OCI-LY7 (cell line): ENCODE measurements around the gene PSEN1.

Experiments used
- EZH2phosphoT487 ChIP-seq: fragments of 200-600 bp; sonication (generic); IDR thresholded peaks from 2 replicates; pipeline ENCODE4 v1.6.1; 2018; ENCODE audit warnings: low read depth, borderline replicate concordance, mild to moderate bottlenecking, mixed run types, antibody characterized with exemption, low read length, moderate library complexity, mixed read lengths
- TF ChIP-seq, protein P1 (sequence below): fragments of 200-600 bp; sonication (generic); conservative IDR thresholded peaks from 2 replicates; pipeline ENCODE4 v1.5.1; 2014; ENCODE audit warnings: mild to moderate bottlenecking, antibody characterized with exemption, low read length, moderate library complexity, mixed read lengths

DNA sequence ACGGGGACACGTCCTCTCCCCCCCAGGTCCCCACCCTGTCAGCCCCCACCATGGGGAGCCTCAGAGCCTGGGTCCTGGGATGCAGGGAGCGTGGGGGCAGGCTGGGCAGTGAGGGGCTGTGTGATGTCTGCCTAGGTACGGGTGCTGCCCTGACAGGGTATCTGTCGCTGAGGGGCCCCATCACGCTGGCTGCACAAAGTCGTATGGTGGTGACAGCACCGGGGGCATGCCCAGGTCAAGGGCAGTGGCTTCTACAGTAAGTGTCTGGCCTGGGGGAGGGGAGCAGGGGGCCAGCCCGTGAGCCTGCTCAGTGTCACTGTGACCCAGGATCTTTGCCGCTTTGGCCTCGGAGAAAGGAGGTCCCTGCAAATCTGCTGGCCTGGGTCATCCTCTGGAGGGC, 124.3 kb downstream of the PSEN1 start:
- TF ChIP-seq, protein P1, sequence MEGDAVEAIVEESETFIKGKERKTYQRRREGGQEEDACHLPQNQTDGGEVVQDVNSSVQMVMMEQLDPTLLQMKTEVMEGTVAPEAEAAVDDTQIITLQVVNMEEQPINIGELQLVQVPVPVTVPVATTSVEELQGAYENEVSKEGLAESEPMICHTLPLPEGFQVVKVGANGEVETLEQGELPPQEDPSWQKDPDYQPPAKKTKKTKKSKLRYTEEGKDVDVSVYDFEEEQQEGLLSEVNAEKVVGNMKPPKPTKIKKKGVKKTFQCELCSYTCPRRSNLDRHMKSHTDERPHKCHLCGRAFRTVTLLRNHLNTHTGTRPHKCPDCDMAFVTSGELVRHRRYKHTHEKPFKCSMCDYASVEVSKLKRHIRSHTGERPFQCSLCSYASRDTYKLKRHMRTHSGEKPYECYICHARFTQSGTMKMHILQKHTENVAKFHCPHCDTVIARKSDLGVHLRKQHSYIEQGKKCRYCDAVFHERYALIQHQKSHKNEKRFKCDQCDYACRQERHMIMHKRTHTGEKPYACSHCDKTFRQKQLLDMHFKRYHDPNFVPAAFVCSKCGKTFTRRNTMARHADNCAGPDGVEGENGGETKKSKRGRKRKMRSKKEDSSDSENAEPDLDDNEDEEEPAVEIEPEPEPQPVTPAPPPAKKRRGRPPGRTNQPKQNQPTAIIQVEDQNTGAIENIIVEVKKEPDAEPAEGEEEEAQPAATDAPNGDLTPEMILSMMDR: no peak
- no peak for TF ChIP-seq EZH2phosphoT487
